ENCODE results near the gene MTHFD1.
A peak's percentile ranks its signal among the peaks of the same experiment; 100 is the strongest.

Gene MTHFD1

DNA sequence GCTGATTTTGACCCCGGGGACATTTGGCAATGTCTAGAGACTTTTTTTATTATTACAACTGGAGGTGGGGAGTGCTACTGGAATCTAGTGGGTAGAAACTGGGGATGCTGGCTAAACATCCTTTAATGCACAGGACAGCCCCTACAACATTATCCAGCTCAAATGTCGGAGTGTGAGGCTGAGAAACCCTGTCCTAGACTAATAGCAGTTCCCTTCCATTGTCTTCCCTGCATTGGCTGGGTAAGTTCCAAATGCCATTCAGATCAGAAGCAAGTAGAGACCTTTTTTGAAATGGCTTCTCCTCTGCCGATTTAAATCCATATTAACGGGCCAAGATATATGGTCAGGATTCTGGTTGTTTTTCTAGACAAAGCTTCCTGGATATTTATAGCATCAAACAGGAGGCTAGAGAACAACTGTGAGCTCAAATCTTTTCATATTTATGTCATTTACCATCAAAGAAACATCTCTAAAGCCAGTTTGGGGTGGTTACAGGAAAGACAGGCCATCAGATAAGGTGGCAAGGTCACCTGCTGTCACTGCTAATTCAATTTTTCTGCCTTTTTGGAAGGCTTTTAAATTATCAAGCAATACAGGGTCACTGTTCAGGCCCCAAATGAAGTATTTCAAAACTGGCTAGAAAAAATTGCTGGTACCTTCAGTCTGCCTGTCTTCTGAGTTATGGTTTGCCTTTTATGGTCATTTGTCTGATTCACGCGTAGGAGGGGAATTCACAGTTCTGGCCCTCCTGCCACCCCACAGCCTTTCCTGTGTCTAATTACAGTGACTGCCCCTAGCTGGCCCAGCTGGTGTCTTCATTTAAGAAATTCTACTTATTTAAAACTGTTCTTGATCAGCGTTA is 57.1 kb downstream of the MTHFD1 start:
- H3K4me3 ChIP-seq (ENCODE audit: low read depth, low read length): no peak overlapping the region

DNA sequence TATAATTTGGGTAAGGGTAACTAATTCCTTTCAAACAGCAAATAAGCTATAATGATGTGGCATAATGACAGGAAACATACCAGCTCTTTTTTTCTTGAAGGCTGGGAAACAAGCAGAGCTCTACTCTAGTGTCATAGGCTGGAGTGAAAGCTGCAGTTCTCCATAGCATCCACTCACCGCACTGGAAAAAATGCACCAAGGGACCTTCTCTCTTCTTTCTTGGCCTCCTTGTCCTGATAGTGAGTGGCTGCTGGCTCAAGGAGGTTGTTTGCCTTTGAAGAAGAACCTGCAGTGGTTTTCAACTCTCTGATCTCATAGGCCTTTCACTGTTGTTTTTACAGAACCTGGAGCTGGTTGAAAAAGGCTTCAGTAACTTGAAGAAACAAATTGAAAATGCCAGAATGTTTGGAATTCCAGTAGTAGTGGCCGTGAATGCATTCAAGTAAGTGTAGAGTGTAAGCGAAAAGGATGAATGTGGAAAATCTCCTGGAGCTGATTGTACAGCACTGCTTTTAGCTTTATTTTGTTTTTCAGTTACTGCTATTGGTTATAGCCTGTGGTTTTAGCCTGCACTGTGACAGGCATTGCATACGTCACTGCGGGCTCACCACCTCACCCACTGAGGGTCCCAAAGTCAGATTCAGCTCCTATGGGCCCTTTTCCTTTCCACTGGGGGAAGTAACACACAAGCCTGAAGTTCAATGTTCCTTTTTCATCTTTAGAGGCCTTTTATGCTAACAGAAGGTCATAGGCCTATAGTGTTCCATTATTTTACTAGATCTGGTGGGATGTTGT is 59.9 kb downstream of the MTHFD1 start:
- no peak overlapping the region for H3K4me3 ChIP-seq (ENCODE audit: low read depth, low read length)

DNA sequence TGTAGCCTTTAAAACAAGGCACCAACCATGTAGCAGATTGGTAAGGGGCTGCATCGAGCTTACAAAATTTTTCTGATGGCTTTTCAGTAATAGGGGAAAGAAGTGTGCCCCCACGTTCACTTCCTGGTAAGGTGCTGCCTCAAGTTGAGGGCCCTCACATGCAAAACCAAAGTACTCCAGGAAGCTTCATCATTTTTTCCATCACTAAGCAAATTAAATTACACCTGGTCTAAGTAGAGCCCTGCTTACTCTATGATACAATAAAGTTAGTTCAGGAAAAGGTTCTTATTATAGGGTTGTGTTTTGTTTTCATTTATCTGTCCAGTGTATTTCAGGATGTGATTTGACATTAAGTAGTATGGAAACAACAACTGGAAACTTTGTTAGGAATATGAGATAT is 62.1 kb downstream of the MTHFD1 start:
- H3K4me3 ChIP-seq (ENCODE audit: low read depth, low read length): no peak overlapping the region

DNA sequence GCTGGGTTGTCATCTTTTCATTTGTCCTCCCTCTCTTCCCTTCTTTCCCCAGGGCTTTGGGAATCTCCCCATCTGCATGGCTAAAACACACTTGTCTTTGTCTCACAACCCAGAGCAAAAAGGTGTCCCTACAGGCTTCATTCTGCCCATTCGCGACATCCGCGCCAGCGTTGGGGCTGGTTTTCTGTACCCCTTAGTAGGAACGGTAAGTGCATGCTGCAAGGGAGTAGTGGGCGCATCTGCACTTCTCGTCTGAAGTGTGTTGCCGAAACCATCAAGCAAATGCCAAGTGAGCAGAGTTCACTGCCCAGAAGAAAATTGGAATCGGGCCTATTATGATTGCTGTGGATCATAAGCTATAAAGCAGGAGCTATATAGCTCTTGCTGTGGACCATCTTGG is 66.5 kb downstream of the MTHFD1 start:
- no peak overlapping the region for H3K4me3 ChIP-seq (ENCODE audit: low read depth, low read length)

DNA sequence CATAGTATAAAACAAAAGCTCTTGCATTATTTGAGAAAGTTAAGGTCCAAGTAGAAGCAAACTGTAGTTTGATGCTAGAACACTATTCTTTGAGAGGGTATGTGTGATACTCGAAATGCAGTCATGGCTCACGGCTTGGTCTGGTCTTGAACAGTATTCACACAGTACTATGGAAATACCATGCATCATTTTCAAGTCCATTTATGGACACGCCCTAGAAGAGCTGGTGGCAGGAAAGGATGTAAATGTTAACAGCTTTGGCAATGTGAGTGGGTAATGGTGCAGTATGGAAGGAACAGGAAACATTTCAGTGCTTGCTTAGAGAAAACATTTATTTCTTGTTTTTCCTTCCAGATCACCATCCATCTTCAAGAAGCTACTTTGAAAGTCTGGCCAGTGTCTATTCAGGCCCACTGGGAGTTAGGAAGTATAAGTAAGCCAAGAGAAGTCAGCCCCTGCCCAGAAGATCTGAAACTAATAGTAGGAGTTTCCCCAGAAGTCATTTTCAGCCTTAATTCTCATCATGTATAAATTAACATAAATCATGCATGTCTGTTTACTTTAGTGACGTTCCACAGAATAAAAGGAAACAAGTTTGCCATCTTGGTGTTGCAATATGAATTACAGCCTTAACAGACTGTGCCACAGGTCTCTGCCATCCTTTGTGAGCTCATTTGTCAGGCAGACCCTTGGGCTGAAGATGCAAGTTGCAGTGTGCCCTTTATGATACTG is 71.4 kb downstream of the MTHFD1 start:
- no peak overlapping the region for H3K4me3 ChIP-seq (ENCODE audit: low read depth, low read length)

DNA sequence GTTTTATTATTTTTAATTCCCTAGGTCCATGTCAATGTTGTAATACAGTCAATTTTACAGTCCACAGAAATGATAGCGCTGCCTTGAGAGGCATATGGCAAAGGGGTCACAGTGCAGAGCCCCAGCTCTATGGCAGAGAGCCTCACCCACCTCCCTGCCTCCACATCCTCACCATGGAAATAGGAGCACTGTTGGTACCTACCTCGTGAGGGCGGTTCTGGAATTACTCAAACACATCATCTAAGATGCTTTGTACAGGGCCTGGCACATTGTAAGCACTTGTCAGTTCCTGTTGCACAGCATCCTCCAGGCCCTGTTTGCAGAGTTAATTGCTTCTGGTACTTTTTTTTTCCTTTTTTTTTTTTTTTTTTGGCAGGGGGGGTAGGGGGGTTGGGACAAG is 73.1 kb downstream of the MTHFD1 start:
- no peak overlapping the region for H3K4me3 ChIP-seq (ENCODE audit: low read depth, low read length)

DNA sequence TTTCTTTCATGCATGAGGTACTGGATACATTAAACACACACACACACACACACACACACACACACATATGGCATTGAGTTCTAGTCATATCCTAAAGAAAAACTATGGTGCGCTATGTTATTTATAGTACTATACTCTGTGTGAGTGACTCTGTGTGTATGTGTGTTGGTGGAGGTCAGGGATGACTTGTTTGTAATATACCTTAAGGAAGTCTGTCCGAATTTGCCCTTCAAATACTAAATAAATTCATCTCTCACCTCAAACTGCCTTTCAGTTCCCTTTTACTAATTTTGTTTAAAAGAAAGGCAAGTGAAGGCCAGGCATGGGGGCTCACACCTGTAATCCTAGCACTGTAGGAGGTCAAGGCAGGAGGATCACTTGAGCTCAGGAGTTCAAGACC is 75.0 kb downstream of the MTHFD1 start:
- H3K4me3 ChIP-seq (ENCODE audit: low read depth, low read length): no peak overlapping the region

DNA sequence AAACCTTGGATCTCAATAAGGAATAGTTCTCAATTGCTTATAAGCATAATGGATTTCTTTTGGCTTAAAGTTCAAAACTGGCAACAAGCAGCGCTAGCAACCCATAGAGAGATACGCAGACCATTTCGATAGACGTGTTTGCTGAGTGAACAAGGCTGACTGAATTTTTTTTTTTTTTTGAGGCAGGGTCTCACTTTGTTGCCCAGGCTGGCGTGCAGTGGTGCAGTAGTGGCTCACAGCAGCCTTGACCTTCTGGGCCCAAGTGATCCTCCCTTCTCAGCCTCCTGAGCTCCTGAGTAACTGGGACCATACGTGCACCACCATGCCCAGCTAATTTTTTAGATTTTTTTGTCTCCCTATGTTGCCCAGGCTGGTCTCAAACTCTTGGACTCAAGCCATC is 75.7 kb downstream of the MTHFD1 start:
- H3K4me3 ChIP-seq (ENCODE audit: low read depth, low read length): no peak overlapping the region

DNA sequence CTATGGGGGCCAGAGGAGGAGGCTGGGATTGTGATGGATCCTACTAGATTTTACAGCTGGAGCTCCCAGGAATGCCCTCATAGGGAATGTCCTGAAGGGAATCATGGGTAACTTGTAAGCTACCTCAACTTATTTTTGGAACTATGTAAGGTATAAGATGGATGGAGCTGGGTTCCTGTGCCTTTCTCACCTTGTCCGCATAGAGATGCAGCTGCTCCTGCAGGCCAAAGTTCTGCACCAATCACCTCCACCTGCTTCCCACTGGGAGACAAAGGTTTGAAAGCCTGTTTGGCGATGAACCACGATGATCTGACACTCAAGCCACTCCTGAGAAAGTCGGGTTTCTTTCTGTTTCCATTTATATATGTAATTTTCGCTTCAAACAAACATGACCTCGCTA is 76.5 kb downstream of the MTHFD1 start:
- H3K4me3 ChIP-seq (ENCODE audit: low read depth, low read length): peak overlapping the region; percentile 28

DNA sequence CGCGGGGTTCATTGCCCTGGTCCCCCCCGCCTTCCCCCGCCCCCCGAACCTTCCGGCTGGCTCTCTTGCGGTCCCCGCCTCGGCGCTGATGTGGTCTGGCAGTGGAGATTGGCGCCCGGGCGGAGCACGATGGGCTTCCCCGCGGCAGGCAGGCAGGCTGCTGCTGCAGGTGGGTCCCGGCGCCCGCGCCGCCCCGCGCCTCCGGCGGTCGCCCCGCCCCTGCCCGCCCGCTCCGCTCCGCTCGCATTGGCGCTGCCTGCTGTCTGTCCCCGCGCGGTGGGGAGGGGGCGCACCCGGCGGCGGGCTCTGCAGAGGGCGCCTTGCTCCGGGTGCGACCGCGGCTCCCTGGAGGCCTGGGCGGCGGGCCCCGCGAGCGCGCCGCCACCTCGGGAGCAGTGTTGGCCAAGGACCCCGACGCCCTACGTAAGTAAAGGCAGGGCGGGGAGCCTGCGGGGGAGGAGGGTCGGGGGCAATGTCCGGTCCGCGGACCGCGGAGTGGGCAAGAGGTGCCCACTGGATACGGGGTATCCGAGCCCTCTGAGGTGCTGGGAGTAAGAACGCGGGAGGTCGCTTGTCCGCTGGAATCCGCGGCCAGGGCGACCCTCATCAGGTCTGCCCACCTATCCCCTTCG is 77.2 kb downstream of the MTHFD1 start, which contains the start of gene AKAP5:
TSS of gene AKAP5 (plus strand) at position 309 of the 632 bp plus-strand sequence. CDS start 2,896 bp downstream, outside the sequence.
- H3K4me3 ChIP-seq (ENCODE audit: low read depth, low read length): peak within 1 kb of the TSS; percentile 71

DNA sequence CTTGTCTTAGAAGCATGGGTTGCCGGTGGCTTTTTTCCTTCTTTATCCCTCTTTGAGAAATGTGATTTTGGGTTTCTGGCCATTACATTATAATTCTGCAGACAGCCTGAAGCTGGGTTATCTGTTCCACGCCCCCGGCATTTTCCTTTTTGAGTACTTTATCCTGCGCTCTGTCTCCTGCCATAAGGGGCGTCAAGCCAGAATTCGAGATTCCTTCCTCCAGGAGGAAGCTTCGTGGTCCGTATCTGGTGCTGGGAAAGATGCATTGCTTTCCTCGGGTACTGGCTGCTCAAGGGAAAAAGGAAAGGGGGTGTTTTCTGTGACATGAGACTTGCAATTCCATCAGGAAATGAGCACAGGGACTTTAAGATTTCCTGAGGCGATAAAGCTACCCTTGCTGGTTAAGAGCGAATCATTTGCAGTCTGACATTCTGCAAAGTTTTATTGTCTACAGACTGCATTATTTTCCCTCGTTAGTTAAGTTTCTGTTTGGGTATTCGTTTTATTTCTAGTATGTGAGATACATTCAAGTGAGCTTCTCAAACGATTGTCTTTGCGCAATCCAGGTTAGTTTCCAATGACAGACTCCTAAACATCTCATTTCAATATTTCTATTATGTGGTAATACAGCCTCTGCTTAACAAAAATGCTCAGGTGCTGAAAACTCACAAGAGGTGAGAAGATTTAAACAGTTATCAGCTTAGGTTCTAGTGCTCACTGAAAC is 77.8 kb downstream of the MTHFD1 start:
- peak overlapping the region; percentile 71 for H3K4me3 ChIP-seq (ENCODE audit: low read depth, low read length)

DNA sequence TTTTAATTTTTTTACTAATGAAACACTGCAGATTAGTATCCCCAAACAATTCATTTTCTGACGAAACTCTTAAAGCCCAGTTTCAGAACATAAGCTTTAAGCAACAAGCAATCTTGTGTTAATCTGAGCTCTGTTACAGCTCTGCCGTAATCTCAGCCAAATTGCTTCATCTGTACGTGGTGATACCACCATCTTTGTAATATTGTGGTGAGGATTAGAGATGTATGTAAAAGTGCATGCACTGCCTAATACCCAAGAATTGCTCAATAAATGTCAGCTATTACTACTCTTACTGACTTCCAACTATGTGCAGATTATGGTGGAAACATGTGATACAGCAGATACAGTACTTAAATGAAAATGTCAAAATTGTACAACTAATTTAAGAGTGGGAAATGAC is 78.9 kb downstream of the MTHFD1 start:
- H3K4me3 ChIP-seq (ENCODE audit: low read depth, low read length): no peak overlapping the region

DNA sequence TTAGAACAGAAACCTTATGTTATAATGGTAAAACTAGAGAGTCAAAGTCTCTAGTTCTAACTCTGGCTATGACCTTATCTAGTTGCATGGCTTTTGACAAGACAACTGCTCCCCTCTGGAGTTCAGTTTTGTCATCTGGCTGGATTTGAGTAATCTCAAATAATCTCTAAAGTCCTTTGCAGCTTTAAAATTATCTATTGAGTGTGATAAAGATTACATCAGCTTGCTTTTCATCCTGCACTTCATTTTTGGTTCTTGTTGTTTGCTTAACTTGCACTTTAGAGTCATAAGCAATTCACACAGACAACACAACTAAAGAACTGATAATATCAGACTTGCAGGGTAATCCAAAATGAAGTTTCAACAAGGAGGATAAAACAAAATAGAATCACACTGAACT is 79.4 kb downstream of the MTHFD1 start:
- H3K4me3 ChIP-seq (ENCODE audit: low read depth, low read length): no peak overlapping the region

DNA sequence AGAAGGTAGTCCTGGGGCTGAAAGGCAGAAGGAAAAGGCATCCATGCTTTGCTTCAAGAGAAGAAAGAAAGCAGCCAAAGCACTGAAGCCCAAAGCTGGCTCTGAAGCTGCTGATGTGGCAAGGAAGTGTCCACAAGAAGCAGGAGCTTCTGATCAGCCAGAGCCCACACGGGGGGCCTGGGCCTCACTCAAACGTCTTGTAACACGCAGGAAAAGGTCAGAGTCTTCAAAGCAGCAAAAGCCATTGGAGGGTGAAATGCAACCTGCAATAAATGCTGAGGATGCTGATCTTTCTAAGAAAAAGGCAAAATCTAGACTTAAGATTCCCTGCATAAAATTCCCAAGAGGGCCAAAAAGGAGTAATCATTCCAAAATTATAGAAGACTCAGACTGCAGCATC is 80.3 kb downstream of the MTHFD1 start:
- no peak overlapping the region for H3K4me3 ChIP-seq (ENCODE audit: low read depth, low read length)

DNA sequence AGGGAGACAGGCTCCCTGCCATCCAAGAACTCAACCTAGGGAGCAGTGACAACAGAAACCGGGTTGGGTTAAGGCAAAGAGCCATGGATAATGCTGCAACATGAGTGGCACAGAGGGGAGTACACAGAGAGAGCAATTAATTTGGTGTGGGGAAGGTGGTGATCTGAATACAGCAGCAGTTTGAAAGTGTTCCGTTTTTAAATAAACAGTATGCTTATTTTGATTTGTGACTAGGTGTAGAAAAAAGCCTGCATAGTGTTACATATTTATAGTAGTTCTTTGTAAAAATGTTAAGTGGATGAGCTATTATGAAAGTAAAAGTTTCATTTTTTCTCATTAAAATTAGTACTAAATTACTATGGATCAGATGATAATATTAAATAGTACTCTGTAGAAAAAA is 85.9 kb downstream of the MTHFD1 start:
- no peak overlapping the region for H3K4me3 ChIP-seq (ENCODE audit: low read depth, low read length)

DNA sequence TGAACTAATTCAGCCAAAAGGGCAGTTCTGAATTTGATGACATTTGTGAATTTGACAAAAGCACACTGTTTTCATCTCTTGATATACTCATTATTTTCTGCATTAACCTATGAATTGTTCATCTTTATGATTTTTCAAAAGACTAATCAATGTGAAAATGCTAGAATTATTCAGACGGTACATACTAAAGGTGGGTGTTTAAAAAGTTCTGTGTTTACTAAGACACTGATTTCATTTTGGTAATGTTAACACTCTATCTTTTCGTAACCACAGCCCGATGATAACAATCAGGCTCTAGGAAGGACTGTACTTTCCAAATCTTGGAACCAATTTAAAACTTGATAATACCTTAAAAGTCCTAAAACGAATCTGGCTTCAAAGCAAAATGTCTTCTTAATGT is 86.5 kb downstream of the MTHFD1 start:
- H3K4me3 ChIP-seq (ENCODE audit: low read depth, low read length): no peak overlapping the region

DNA sequence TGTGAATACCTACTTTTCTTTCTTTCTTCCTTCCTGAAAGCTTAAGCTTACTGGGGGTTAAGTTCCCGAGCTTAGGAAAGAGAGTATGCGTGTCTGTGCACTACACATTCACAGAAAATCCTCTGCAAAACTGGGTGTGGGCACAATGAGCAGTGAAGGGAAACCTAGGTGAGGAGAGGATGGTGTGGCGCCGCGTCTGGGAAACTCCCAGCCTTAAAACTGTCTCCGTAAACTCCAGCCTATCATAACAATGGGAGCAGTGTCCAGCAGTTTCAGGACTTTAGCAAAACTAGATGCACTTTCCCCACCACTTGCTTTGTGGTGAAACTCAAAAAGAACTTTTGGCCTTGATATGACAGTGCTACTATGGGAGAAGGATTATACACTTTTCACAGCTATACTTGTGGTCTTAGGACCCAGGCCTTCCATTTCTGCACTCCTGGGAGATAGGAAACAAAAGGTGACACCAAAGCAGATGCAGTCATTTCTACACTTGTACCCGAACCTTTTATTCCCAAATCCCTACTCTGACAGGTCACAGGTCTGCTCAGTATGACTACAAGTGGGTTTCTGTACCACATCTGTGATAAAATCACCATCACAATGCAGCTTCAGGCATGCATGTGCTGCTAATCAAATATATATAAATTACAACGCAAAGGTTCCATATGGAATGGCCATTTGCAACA is 87.6 kb downstream of the MTHFD1 start:
- no peak overlapping the region for H3K4me3 ChIP-seq (ENCODE audit: low read depth, low read length)

DNA sequence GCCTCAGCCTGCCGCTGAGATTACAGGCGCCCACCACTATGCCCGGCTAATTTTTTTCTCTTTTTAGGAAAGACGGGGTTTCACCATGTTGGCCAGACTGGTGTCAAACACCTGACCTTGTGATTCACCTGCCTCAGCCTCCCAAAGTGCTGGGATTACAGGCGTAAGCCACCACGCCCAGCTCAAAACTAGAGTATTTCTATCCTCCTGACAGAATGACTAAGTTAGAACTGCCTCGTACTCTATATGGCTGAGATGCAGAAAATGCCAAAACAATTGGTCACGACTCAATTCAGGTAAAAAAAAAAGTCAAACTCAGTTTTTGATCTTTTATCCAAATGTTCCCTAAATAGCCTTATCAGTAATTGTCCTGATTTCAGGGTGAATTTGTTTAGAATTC is 88.3 kb downstream of the MTHFD1 start:
- no peak overlapping the region for H3K4me3 ChIP-seq (ENCODE audit: low read depth, low read length)

DNA sequence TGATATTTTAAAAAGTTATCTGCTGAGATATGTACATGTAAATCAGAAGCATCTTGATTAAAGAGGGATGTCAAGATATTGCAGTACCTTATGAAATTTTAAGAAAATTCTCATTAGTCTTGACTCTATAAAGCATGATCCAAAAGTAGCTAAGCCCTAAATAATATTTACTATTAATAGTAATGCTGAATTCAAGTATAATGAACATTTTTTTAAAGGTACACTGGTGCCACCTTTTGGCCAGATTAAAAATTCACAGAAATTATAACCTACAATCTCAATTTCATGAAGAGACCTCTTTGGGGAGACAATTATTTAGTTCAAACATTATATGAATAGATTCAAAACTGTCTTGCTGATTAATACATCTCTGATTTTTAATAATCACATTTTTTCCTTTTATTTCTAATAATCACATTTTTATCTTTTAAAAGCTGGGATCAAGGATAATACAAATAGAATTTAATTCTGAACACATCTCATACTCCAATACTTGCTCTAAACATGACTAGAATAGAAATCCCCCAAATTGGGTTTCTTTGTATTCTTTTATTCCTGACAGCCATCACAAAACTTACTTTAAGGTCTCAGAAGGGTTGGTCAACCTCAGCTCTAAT is 90.6 kb downstream of the MTHFD1 start:
- H3K4me3 ChIP-seq (ENCODE audit: low read depth, low read length): no peak overlapping the region
